ENCODE results near the gene FBXL13.
A peak's percentile ranks its signal among the peaks of the same experiment; 100 is the strongest.
"Not testable (repeated sequence)": the region's sequence is repeated elsewhere in the genome, so short reads cannot be mapped to it uniquely, and the experiment has no call there.

Gene FBXL13

GRCh38 chr7:103020876-103021275 is 53.7 kb downstream of the FBXL13 start:
- not testable (repeated sequence) for DNase-seq

GRCh38 chr7:103018295-103018694 is 56.3 kb downstream of the FBXL13 start:
- DNase-seq: not testable (repeated sequence)

GRCh38 chr7:103011650-103012049 is 62.9 kb downstream of the FBXL13 start:
- DNase-seq: peak; percentile 37

GRCh38 chr7:103010211-103010610 is 64.4 kb downstream of the FBXL13 start:
- DNase-seq: no peak

DNA sequence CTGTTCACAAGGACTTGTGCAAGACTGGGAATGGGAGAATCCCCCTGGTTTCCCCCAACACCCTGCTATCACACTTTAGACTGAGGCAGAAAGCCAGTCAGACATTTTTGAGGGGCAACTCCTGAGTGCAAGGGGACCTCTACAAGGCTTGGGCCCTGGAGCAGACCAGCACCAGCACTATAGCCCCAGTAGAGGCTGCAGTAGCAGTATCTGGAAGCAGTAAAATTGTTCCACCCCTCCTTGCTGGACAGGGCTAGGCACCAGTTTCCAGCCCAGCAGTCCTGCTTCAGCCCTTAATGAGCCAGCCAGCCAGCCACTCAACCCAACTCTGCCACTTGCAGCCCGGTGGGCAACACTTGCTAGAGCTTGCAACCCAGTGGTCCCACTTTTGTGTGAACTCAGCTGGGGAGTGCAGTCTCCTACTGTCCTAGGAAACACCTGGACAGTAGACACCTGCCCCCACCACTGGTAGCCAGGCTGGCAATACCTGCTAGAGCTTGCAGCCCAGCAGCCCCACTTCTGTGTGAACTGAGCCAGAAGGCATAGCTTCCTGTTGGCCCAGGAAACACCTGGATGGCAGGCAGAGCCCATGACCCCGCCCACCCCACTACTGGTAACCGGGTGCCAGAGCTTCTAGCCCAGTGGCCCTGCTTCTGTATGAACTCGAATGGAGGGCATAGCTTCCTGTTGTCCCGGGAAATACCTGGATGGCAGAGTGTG is 65.0 kb downstream of the FBXL13 start:
- peak; percentile 96 for DNase-seq

DNA sequence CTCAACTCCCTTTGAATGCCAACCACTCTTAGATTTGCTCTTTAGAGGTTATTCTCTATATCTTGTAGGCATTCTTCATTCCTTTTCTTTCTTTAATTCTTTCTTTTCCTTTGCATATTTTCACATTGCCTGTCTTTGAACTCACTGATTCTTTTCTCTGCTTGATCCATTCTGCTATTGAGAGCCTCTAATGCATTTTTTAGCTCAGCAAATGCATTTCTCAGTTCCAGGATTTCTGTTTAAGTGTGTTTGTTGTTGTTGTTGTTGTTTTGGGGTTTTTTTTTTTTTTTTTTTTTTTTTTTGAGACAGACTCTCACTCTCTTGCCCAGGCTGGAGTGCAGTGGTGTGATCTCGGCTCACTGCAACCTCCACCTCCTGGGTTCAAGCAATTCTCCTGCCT is 71.6 kb downstream of the FBXL13 start:
- no peak for DNase-seq

GRCh38 chr7:103001210-103001609 is 73.4 kb downstream of the FBXL13 start:
- DNase-seq: no peak

GRCh38 chr7:102996957-102997356 is 77.6 kb downstream of the FBXL13 start:
- DNase-seq: no peak

DNA sequence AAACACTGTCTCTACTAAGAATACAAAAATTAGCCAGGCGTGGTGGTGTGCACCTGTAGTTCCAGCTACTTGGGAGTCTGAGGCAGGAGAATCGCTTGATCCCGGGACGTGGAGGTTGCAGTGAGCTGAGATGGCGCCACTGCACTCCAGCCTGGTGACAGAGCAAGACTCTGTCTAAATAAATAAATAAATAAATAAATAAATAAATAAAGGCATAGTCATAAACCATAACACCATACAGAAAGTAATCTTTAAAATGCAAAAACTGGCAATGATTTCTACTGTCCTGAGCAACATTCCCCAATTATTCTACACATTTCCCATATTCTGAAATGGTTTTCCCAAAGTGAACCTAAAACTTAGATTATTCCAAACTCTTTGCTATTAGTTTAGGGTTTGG is 79.0 kb downstream of the FBXL13 start:
- DNase-seq: not testable (repeated sequence)

GRCh38 chr7:102994567-102994966 is 80.0 kb downstream of the FBXL13 start:
- DNase-seq: no peak

GRCh38 chr7:102993718-102994029 is 80.9 kb downstream of the FBXL13 start:
- no peak for DNase-seq

DNA sequence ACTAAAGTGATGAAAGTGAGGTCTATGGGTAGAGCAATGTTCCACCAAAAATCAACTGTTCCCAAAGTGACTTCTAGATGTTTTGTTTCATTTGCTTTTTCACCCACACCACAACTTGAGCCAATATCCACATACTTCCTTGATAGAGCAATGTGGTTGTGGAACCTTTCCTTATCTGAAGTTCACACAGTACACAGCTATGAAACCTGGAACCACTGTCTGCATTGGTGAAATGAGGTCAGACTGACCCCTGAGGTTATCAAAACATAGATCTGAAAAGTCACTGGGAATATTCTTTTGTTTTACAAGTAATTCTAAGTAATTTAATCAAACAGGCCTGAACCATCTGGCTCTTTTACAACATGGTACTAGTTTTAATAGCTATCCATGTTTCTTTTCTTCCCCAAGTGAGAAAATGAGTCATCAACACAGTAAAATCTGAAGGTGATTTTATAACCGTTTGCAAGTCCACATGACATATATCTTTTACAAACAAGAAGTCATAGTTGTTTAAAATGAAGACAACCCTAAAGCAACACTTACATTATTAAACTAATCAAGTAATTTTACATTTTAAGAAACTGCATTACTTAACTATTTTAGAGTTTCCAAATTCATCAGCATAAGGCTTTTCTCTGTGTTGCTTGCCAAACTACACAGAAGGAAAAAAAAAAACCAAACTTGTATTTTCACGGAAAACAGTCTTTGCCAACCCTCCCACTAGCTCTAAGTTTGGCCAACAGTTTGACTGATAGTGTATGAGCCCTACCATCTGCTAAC is 81.5 kb downstream of the FBXL13 start:
- DNase-seq: peak; percentile 26

DNA sequence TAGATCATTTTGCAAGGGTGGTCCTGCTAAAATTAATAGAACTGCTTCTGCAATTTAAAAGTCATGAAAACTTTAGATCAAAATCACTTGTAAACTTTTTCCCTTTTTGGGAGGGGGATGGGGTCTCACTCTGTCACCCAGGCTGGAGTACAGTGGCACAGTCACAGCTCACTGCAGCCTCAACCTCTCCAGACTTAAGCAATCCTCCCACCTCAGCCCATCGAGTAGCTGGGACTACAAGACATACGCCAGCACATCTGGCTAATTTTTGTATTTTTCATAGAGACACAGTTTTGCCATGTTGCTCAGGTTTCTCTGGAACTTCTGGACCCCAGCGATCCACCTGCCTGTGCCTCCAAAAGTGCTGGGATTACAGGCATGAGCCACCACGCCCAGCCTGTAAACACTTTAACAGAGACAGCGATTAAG is 82.1 kb downstream of the FBXL13 start:
- no peak for DNase-seq

GRCh38 chr7:102991540-102992214 is 82.9 kb downstream of the FBXL13 start:
- peak; percentile 95 for DNase-seq

DNA sequence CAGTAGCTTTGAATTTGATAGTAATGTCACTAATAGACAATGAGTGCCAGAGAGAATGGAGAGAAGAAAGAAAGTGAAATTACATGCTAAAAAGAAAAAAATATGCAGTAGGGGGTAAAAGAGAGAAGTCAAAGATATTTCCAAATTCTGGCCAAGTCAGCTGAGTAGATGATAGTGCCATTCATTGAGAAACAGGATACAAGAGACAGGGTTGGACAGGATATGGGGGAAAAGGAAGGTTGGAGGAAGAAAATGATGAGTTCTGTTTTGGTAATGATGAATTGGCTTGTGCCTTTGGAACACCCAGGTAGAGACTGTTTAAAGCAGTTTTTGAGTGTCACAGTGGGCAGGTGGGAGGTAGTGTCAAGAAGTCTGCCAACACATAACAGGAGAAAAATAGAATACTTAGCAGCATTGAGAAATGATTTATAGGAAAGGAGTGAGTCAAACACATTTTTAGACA is 83.5 kb downstream of the FBXL13 start:
- DNase-seq: no peak

- peak; percentile 40 for DNase-seq
Observed at GRCh38 chr7:102990642-102991041, 84.0 kb downstream of the FBXL13 start.

DNA sequence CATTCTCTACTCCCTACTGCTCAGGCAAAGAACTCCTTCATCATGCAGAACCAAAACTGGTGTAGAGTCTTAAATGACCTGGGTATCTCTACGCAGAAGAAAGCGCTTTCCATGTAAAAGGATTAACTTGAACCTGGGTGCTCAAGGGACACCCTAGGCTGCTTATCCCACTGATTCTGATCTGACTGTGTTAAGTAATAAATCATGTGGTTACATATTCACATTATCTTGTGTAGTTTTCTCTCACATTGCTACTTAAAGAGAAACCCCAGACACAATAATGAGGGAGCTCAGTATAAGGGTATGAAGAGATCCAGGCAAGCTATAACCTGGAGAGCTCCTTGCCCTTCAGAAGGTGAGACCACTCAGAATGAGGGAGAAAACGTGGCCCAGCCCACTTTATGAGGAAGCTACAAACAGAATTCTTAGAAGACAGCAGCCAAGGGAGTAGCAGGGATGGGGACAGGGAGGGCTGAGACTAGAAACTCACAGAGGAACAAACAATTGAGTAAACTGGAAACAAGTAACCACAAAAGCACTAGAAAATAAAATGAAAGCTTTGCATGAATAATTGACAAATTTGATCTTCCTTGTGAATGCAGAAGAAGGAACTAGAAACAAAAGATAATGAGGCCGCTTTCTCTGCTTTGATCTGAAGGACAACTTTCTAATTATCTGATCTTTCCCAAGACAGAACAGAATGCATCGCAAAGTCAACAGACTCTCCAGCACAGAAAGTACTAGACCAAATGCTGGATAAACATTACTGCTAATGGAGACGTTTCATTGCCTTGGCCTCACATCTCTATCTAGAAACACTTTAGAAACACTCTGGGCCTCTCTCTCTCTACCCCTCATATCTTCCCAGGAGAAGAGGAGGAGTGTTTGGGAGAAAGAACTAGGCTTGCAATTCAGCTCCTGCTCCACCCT is 85.7 kb downstream of the FBXL13 start:
- DNase-seq: no peak

- DNase-seq: no peak
Observed at GRCh38 chr7:102988088-102988487, 86.5 kb downstream of the FBXL13 start.

GRCh38 chr7:102985176-102985783 is 89.3 kb downstream of the FBXL13 start:
- no peak for DNase-seq

DNA sequence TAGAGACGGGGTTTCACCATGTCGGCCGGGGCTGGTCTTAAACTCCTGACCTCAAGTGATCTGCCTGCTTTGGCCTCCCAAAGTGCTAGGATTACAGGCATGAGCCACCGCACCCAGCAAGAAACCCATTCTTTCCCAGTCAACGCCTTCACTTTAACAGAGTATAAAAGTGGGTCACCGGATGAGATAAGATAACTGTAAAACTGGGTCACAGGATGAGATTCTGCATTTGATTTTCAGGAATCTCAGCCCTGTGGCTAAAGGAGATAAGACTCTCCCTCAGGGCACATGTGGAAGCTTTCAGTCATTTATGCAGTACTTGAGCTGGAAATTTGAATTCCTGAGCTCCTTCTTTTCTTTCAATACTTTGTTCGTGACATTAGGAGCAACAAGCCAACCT is 91.0 kb downstream of the FBXL13 start:
- DNase-seq: no peak

DNA sequence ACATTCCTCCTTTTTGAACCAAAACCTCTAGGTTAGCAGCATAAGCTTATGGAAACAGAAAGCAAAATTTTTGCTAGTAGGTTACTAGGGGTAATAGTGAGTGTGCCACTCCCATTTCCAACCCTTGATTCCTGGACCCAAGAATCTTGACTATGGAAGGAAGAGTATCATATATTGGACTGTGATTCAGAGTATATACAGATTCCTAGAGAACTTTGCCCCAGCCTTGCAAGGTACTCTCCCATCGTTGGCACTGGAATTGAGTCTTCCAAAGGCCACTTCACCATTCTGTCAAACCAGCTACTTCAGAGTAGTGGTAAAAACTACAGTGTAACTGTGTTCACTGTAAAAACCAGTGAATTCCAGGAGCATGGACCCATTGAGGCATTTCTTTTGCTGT is 92.4 kb downstream of the FBXL13 start:
- no peak for DNase-seq

- peak; percentile 15 for DNase-seq
Observed at GRCh38 chr7:102981451-102981850, 93.1 kb downstream of the FBXL13 start.

Data from DMS53 (cell line).